Stimulated activated CD8-positive, alpha-beta memory T cell treated with anti-CD3 and anti-CD28 coated beads, Interleukin-4, amount 100 ng/mL, for 4 hours (primary cell): ENCODE data around the gene HAND2.

Source experiments
- DNase-seq, 2 donors: peaks; one replicate each; pipeline ENCODE4 v3.0.0-alpha.2; 2020; ENCODE audit warnings: low read depth in 2 of 2, low spot score in 1 of 2

The HAND2 gene

GRCh38 chr4:173536808-173537429, 6.9 kb upstream of the HAND2 start:
- DNase-seq = no peak

- DNase-seq = no peak
These were observed 5.9 kb upstream of the HAND2 start for GRCh38 chr4:173535957-173536356.

GRCh38 chr4:173535165-173535902, 5.3 kb upstream of the HAND2 start:
- no peak for DNase-seq

GRCh38 chr4:173534434-173534833, 4.4 kb upstream of the HAND2 start:
- no peak for DNase-seq

- no peak for DNase-seq
These were observed 2.9 kb upstream of the HAND2 start for GRCh38 chr4:173532725-173533511.

- DNase-seq = no peak
These were observed 1.3 kb upstream of the HAND2 start for GRCh38 chr4:173531086-173531965.

- DNase-seq = no peak
These were observed 477 bp upstream of the HAND2 start for GRCh38 chr4:173530326-173531085.

- no peak for DNase-seq
These were observed 1.4 kb downstream of the HAND2 start for GRCh38 chr4:173528378-173529321.

- no peak for DNase-seq
These were observed 2.7 kb downstream of the HAND2 start for GRCh38 chr4:173527103-173527891.

- DNase-seq = no peak
These were observed 3.3 kb downstream of the HAND2 start for GRCh38 chr4:173526724-173527102.

- no peak for DNase-seq
These were observed 4.0 kb downstream of the HAND2 start for GRCh38 chr4:173526027-173526482.

GRCh38 chr4:173525118-173526011, 4.7 kb downstream of the HAND2 start:
- no peak for DNase-seq

- DNase-seq = no peak
These were observed 5.6 kb downstream of the HAND2 start for GRCh38 chr4:173524218-173525117.

- no peak for DNase-seq
These were observed 7.1 kb downstream of the HAND2 start for GRCh38 chr4:173522951-173523395.

GRCh38 chr4:173522160-173522950, 7.7 kb downstream of the HAND2 start:
- no peak for DNase-seq
